K562 (cell line): ENCODE data around the gene PRDM16.

Source experiments
- FIP1L1 ChIP-seq: fragments of 200-400 bp; formaldehyde crosslinking; IDR thresholded peaks from 2 replicates; pipeline ENCODE4 v1.6.1; 2018; ENCODE audit warnings: mild to moderate bottlenecking, low read depth, low read length; ENCODE audit not compliant: poor library complexity, severe bottlenecking
- THRA ChIP-seq: fragments of 450-650 bp; IDR thresholded peaks from 2 replicates; pipeline ENCODE4 v1.6.1; 2017; ENCODE audit warnings: mild to moderate bottlenecking, moderate library complexity

GRCh38 chr1:3194760-3195479 is 125.9 kb downstream of the PRDM16 start:
- TF ChIP-seq THRA (no peak), FIP1L1 (no peak)
